Activated T-helper 2 cell treated with anti-CD3 and anti-CD28 coated beads, Interferon-gamma antibody, Interleukin-2, Interleukin-4, amounts not matched to agents 10 μg/mL and 5 μg/mL and 100 μg/mL, durations not matched to agents 14 hours and 24 hours and 36 hours (primary cell): ENCODE measurements around the gene COMP. TPM values are rescaled to one million over a fixed set of nuclear protein-coding genes. Genes with fewer than 3 reads are reported as not detected.

Source experiments
- total RNA-seq: library from RNA; stranded (reverse); gene quantifications from 2 replicates; pipeline ENCODE4 v1.2.3, GENCODE V29; 2022

COMP gene
- total RNA-seq, 1 donor from 2014 or later, result not detected

Other genes with a start within 250 kb of the COMP start
- 196 and 201 TPM in 2 replicates for gene FKBP8, start 247.7 kb downstream of the COMP start, total RNA-seq
- 132 and 141 TPM in 2 replicates for gene KXD1, start 233.4 kb downstream of the COMP start, total RNA-seq
- gene UBA52, start 219.4 kb downstream of the COMP start, total RNA-seq, result 1,564 and 1,579 TPM in 2 replicates
- 122 and 132 TPM in 2 replicates for gene REX1BD, start 202.5 kb downstream of the COMP start, total RNA-seq
- gene CRLF1, start 184.5 kb downstream of the COMP start, total RNA-seq, result not detected in 2 replicates
- not detected in 2 replicates for gene TMEM59L, start 178.4 kb downstream of the COMP start, total RNA-seq
- 11.6 and 11.7 TPM in 2 replicates for gene KLHL26, start 154.3 kb downstream of the COMP start, total RNA-seq
- 6.4 and 7.0 TPM in 2 replicates for gene CRTC1, start 107.6 kb downstream of the COMP start, total RNA-seq
- gene UPF1, start 40.7 kb upstream of the COMP start, total RNA-seq, result 99.5 and 110 TPM in 2 replicates
- gene CERS1, start 104.9 kb upstream of the COMP start, total RNA-seq, result 0.09 and 0.18 TPM in 2 replicates
- gene COPE, start 128.1 kb upstream of the COMP start, total RNA-seq, result 231 and 240 TPM in 2 replicates
- 75.2 and 77.5 TPM in 2 replicates for gene DDX49, start 128.4 kb upstream of the COMP start, total RNA-seq
- 3.6 and 4.4 TPM in 2 replicates for gene HOMER3, start 149.9 kb upstream of the COMP start, total RNA-seq
- gene SUGP2, start 242.2 kb upstream of the COMP start, total RNA-seq, result 129 and 140 TPM in 2 replicates
- gene ARMC6, start 242.3 kb upstream of the COMP start, total RNA-seq, result 44.9 and 53.9 TPM in 2 replicates